ENCODE data around the gene KRT4. TPM values are rescaled to one million over a fixed set of nuclear protein-coding genes. Genes with fewer than 3 reads are reported as not detected.

KRT4 gene
- total RNA-seq, 2 experiments from 2014 or later, result not detected

DNA sequence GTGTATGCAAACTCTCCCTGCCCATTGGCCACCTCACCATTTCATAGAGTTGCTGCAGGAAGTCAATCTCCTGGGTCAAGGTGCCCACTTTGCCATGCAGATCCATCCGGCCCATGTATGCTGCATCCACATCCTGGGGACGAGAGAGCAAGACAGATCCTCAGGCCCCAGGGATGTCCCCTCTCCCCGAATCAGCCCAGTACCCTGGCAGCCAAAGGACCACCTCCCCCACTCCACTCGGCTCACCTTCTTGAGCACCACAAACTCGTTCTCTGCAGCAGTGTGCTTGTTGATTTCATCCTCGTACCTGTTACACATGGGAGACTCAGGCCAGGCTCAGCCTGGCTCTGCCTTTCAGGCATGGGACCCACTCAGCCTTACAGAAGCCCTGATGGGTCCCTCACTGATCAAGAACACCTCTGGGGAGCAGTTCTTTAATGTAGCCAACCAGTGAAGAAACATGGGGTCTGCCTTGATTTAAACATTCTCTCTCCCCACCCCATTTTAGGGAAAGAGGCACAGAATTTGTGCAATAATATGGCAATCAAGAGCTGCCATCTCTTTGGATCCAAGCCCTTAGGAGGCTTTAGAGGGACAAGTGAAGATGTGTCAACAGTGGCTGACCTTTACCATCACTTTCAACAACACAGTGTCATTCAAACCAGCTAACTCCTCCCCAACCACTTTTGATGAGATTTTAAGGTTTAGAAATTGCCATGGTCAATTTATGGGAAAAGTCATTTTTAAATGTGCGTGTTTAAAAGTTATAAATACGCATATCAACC, 16.3 kb upstream of the KRT4 start:
- POLR2A ChIA-PET, result no interaction called here

DNA sequence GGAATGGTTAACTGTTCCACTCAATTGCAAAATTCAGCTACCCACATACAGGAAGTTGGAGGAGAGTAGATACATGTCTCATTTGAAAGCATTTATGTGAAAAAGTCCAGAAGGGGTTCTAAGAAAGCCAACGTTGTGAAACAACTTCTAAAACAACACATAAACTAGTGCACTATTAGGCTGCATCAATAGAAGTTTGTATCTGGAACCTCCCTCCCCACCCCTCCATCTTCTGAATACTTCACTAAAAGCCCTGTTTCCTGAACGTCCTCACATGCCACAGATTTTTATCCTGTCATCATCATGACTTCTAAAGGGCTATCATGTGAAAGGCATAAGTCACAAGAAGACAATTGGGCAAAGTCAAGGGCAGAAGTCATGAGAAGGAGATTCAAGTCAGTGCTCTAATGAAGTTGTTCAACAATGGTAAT, 14.7 kb upstream of the KRT4 start:
- no peaks in the 10 kb centered on the region for H3K36me3 ChIP-seq (ENCODE audit: insufficient read depth, low read length)
- no peaks in the 10 kb centered on the region for H4K20me1 ChIP-seq (ENCODE audit: insufficient read depth, low read length)
- no peaks in the 10 kb centered on the region for H3K9me3 ChIP-seq (ENCODE audit: low read length)
- DNase-seq (ENCODE audit: low spot score), result no peak
- no peaks in the 10 kb centered on the region for H3K79me2 ChIP-seq (ENCODE audit: insufficient read depth, low read depth, low read length)
- BruUV-seq (replicated peaks), result no TSS peak
- ChIA-PET POLR2A (no interaction called here), CTCF (ENCODE audit: unreplicated experiment) (no interaction called here)
- H3K27ac ChIP-seq (ENCODE audit: low read depth, low read length, poor library complexity, severe bottlenecking), result no peak overlapping the region
- TF ChIP-seq, protein P1, sequence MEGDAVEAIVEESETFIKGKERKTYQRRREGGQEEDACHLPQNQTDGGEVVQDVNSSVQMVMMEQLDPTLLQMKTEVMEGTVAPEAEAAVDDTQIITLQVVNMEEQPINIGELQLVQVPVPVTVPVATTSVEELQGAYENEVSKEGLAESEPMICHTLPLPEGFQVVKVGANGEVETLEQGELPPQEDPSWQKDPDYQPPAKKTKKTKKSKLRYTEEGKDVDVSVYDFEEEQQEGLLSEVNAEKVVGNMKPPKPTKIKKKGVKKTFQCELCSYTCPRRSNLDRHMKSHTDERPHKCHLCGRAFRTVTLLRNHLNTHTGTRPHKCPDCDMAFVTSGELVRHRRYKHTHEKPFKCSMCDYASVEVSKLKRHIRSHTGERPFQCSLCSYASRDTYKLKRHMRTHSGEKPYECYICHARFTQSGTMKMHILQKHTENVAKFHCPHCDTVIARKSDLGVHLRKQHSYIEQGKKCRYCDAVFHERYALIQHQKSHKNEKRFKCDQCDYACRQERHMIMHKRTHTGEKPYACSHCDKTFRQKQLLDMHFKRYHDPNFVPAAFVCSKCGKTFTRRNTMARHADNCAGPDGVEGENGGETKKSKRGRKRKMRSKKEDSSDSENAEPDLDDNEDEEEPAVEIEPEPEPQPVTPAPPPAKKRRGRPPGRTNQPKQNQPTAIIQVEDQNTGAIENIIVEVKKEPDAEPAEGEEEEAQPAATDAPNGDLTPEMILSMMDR (conservative IDR thresholded peaks at IDR 0.05; ENCODE audit: low read length), result no peak
- TF ChIP-seq EZH2phosphoT487 (IDR thresholded peaks at IDR 0.05; ENCODE audit: borderline replicate concordance, low read depth, low read length), result no peak
- H3K4me1 ChIP-seq (ENCODE audit: insufficient read depth, low read length, poor library complexity, severe bottlenecking), result no peaks in the 10 kb centered on the region
- no peaks in the 10 kb centered on the region for H3K9me2 ChIP-seq (ENCODE audit: insufficient read depth, low read length)
- no peak overlapping the region for H3K4me2 ChIP-seq (ENCODE audit: low read length)
- H3K4me3 ChIP-seq (ENCODE audit: low read depth, low read length, poor library complexity, severe bottlenecking), result no peak overlapping the region
- intact Hi-C loops (cut with micrococcal nuclease; ENCODE audit: unreplicated experiment), result no loop called here
- no peak overlapping the region for H2AFZ ChIP-seq (ENCODE audit: low read length)

More for the DNA sequence above, 16.3 kb upstream of the KRT4 start:
- H3K4me1 ChIP-seq (ENCODE audit: insufficient read depth, low read length, poor library complexity, severe bottlenecking), result no peaks in the 10 kb centered on the region
- H3K4me3 ChIP-seq (ENCODE audit: low read depth, low read length, poor library complexity, severe bottlenecking), result no peak overlapping the region
- H3K9me2 ChIP-seq (ENCODE audit: insufficient read depth, low read length), result no peaks in the 10 kb centered on the region
- intact Hi-C loops (cut with micrococcal nuclease; ENCODE audit: unreplicated experiment), result no loop called here
- DNase-seq (ENCODE audit: low spot score), result no peak
- H3K27ac ChIP-seq (ENCODE audit: low read depth, low read length, poor library complexity, severe bottlenecking), result no peak overlapping the region
- H2AFZ ChIP-seq (ENCODE audit: low read length), result no peak overlapping the region
- H3K9me3 ChIP-seq (ENCODE audit: low read length), result no peaks in the 10 kb centered on the region
- CTCF ChIA-PET (ENCODE audit: unreplicated experiment), result no interaction called here
- TF ChIP-seq, protein P1 (conservative IDR thresholded peaks at IDR 0.05; ENCODE audit: low read length), result no peak
- no peak for TF ChIP-seq EZH2phosphoT487 (IDR thresholded peaks at IDR 0.05; ENCODE audit: borderline replicate concordance, low read depth, low read length)
- BruUV-seq (replicated peaks), result no TSS peak
- H3K79me2 ChIP-seq (ENCODE audit: insufficient read depth, low read depth, low read length), result no peaks in the 10 kb centered on the region
- no peaks in the 10 kb centered on the region for H3K36me3 ChIP-seq (ENCODE audit: insufficient read depth, low read length)
- no peak overlapping the region for H3K4me2 ChIP-seq (ENCODE audit: low read length)
- H4K20me1 ChIP-seq (ENCODE audit: insufficient read depth, low read length), result no peaks in the 10 kb centered on the region

DNA sequence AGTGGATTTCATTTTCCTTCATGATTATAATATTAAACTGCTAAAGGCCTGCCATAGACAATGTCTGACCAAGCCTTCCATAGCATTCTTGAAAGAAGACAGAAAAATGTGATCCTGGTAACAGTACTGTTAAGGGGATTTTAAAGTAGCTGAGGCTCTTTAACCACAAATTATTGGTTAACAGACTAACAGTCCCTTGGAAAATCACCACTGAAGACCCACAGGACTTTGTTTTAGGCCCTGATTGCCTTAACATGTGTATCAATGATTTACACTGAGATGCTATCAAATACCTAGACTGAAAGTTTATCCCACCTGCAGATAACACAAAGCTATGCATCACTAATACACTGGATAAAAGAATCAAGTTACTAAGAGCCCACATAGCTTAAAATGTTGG, 14.2 kb upstream of the KRT4 start:
- BruUV-seq (replicated peaks), result no TSS peak
- intact Hi-C loops (cut with micrococcal nuclease; ENCODE audit: unreplicated experiment), result no loop called here
- POLR2A ChIA-PET, result no interaction called here

More for the DNA sequence above, 14.2 kb upstream of the KRT4 start:
- Histone ChIP-seq H3K4me1 (ENCODE audit: insufficient read depth, low read length, poor library complexity, severe bottlenecking) (no peaks in the 10 kb centered on the region), H4K20me1 (ENCODE audit: insufficient read depth, low read length) (no peaks in the 10 kb centered on the region), H3K79me2 (ENCODE audit: insufficient read depth, low read depth, low read length) (no peaks in the 10 kb centered on the region), H3K4me3 (ENCODE audit: low read depth, low read length, poor library complexity, severe bottlenecking) (no peak overlapping the region), H2AFZ (ENCODE audit: low read length) (no peak overlapping the region), H3K4me2 (ENCODE audit: low read length) (no peak overlapping the region), H3K9me2 (ENCODE audit: insufficient read depth, low read length) (no peaks in the 10 kb centered on the region), H3K9me3 (ENCODE audit: low read length) (no peaks in the 10 kb centered on the region), H3K36me3 (ENCODE audit: insufficient read depth, low read length) (no peaks in the 10 kb centered on the region), H3K27ac (ENCODE audit: low read depth, low read length, poor library complexity, severe bottlenecking) (no peak overlapping the region)
- no peak for TF ChIP-seq EZH2phosphoT487 (IDR thresholded peaks at IDR 0.05; ENCODE audit: borderline replicate concordance, low read depth, low read length)
- TF ChIP-seq, protein P1 (conservative IDR thresholded peaks at IDR 0.05; ENCODE audit: low read length), result no peak
- DNase-seq (ENCODE audit: low spot score), result no peak
- CTCF ChIA-PET (ENCODE audit: unreplicated experiment), result no interaction called here
